Right ventricle myocardium inferior (tissue), 1 donor: Measurements from ENCODE around the gene PMF1. TPM values are rescaled to one million over a fixed set of nuclear protein-coding genes. Genes with fewer than 3 reads are reported as not detected.
A peak's percentile ranks its signal among the peaks of the same experiment; 100 is the strongest.
"Not testable (repeated sequence)": the region's sequence is repeated elsewhere in the genome, so short reads cannot be mapped to it uniquely, and the experiment has no call there.

ENCODE experiments used
- ATAC-seq: fragments of 200-7000 bp; cut with Tn5 transposase; one replicate; pipeline ENCODE4 v1.9.1; 2020; ENCODE audit warnings: mild to moderate bottlenecking, moderate library complexity
- DNase-seq: peaks from one replicate; pipeline ENCODE4 v3.0.0; 2021; ENCODE audit errors: missing footprints
- intact Hi-C: fragments of 100-400 bp; cut with DNase I; formaldehyde crosslinking; loops from one replicate; pipeline ENCODE4 v1.11.0; 2022
- long read RNA-seq: library from polyadenylated mRNA; unstranded; transcript quantifications from one replicate; pipeline ENCODE4 v2.0.0, GENCODE V29; 2021
- total RNA-seq: library from RNA; stranded (reverse); fragmentation: NEBNext Ultra II Directional; extraction: Animal tissue kit (Norgen Biotek cat#: 25700); gene quantifications from one replicate; pipeline ENCODE4 v1.2.1, GENCODE V29; 2021
- donor health status: DM: no; HTN: yes; CAD: no; lungs with severe emphysema.

PMF1 gene
- total RNA-seq, result 68.6 TPM
- long read RNA-seq, transcript PMF1-202 (5 exons, 1,068 nt), result major isoform, 20 of 24 reads
- long read RNA-seq, partial matches to known transcripts, result 2 of 24 reads
- long read RNA-seq, other reads (novel, unspliced or antisense), result 1 of 24 reads

- peak; percentile 97 for ATAC-seq
- intact Hi-C loops, result loop anchor here (5.0 kb wide), 1 partner anchor 51 kb away; no protein-coding TSS in a partner anchor
- peak; percentile 98 for DNase-seq
Observed at GRCh38 chr1:156212833-156213643, at the start of gene PMF1. TSS of gene PMF1 (plus strand) at chr1:156213007. CDS start at chr1:156213016, 9 bp downstream.

GRCh38 chr1:156163712-156164111 is 49.1 kb upstream of the PMF1 start:
- ATAC-seq (no peak), DNase-seq (no peak)
- intact Hi-C loops, result loop anchor here (5.0 kb wide), 1 partner anchor 49 kb away; the partner anchor contains the start of gene PMF1

- ATAC-seq, result no peak
- no peak for DNase-seq
- intact Hi-C loops, result loop anchor here (5.0 kb wide), 1 partner anchor 48 kb away; the partner anchor contains the start of gene PMF1
Observed at GRCh38 chr1:156164125-156164831, 48.5 kb upstream of the PMF1 start.

GRCh38 chr1:156165083-156165482 is 47.7 kb upstream of the PMF1 start:
- ATAC-seq, result no peak
- no peak for DNase-seq
- intact Hi-C loops, result no loop called here

- intact Hi-C loops, result no loop called here
- no peak for DNase-seq
- no peak for ATAC-seq
Observed at GRCh38 chr1:156167536-156167935, 45.3 kb upstream of the PMF1 start.

- intact Hi-C loops, result no loop called here
- no peak for ATAC-seq
Observed at GRCh38 chr1:156172696-156173470, 39.9 kb upstream of the PMF1 start.

GRCh38 chr1:156176610-156177210 is 36.1 kb upstream of the PMF1 start:
- DNase-seq (no peak), ATAC-seq (no peak)
- intact Hi-C loops, result no loop called here

More at GRCh38 chr1:156172696-156173470, 39.9 kb upstream of the PMF1 start:
- DNase-seq, result no peak

- ATAC-seq (no peak), DNase-seq (no peak)
- intact Hi-C loops, result no loop called here
Observed at GRCh38 chr1:156177919-156178654, 34.7 kb upstream of the PMF1 start.

- DNase-seq (no peak), ATAC-seq (no peak)
- intact Hi-C loops, result no loop called here
Observed at GRCh38 chr1:156180471-156180870, 32.3 kb upstream of the PMF1 start.

GRCh38 chr1:156181391-156181924 is 31.3 kb upstream of the PMF1 start:
- DNase-seq, ATAC-seq, intact Hi-C loops: not testable (repeated sequence)

GRCh38 chr1:156182010-156182779 is 30.6 kb upstream of the PMF1 start:
- ATAC-seq, intact Hi-C loops, DNase-seq: not testable (repeated sequence)

- intact Hi-C loops, ATAC-seq, DNase-seq: not testable (repeated sequence)
Observed at GRCh38 chr1:156186347-156187177, 26.2 kb upstream of the PMF1 start.

- intact Hi-C loops, ATAC-seq, DNase-seq: not testable (repeated sequence)
Observed at GRCh38 chr1:156190265-156190664, 22.5 kb upstream of the PMF1 start.

GRCh38 chr1:156191292-156191964 is 21.4 kb upstream of the PMF1 start:
- ATAC-seq, result no peak
- no peak for DNase-seq
- intact Hi-C loops, result no loop called here

GRCh38 chr1:156193208-156193487 is 19.7 kb upstream of the PMF1 start:
- ATAC-seq (no peak), DNase-seq (no peak)
- intact Hi-C loops, result no loop called here
